NCI-H2196 (cell line): ENCODE measurements around the gene PRR5L.
A peak's percentile ranks its signal among the peaks of the same experiment; 100 is the strongest.
"Not testable (repeated sequence)": the region's sequence is repeated elsewhere in the genome, so short reads cannot be mapped to it uniquely, and the experiment has no call there.

Experiments used
- DNase-seq: peaks from one replicate; lab custom pipeline; 2025; ENCODE audit not compliant: unreplicated experiment; lab: John Stamatoyannopoulos, UW

Gene PRR5L

GRCh38 chr11:36317992-36318391 is 21.9 kb downstream of the PRR5L start:
- no peak for DNase-seq

GRCh38 chr11:36324956-36325355 is 28.9 kb downstream of the PRR5L start:
- not testable (repeated sequence) for DNase-seq

GRCh38 chr11:36325403-36325802 is 29.3 kb downstream of the PRR5L start:
- not testable (repeated sequence) for DNase-seq

- no peak for DNase-seq
Measured at GRCh38 chr11:36326524-36327419, 30.7 kb downstream of the PRR5L start.

- no peak for DNase-seq
Measured at GRCh38 chr11:36328966-36329673, 33.0 kb downstream of the PRR5L start.

- DNase-seq, result no peak
Measured at GRCh38 chr11:36330411-36330810, 34.3 kb downstream of the PRR5L start.

GRCh38 chr11:36333468-36333867 is 37.4 kb downstream of the PRR5L start:
- no peak for DNase-seq

- peak; percentile 34 for DNase-seq
Measured at GRCh38 chr11:36333897-36334296, 37.8 kb downstream of the PRR5L start.

GRCh38 chr11:36339888-36340287 is 43.8 kb downstream of the PRR5L start:
- DNase-seq, result no peak

GRCh38 chr11:36340897-36341296 is 44.8 kb downstream of the PRR5L start:
- DNase-seq, result no peak

- DNase-seq, result no peak
Measured at GRCh38 chr11:36341915-36342314, 45.8 kb downstream of the PRR5L start.

GRCh38 chr11:36342327-36342726 is 46.2 kb downstream of the PRR5L start:
- no peak for DNase-seq

- DNase-seq, result no peak
Measured at GRCh38 chr11:36343436-36343835, 47.3 kb downstream of the PRR5L start.

GRCh38 chr11:36345084-36345511 is 49.0 kb downstream of the PRR5L start:
- no peak for DNase-seq

- DNase-seq, result no peak
Measured at GRCh38 chr11:36345535-36346141, 49.5 kb downstream of the PRR5L start.

GRCh38 chr11:36346562-36347383 is 50.7 kb downstream of the PRR5L start:
- no peak for DNase-seq

GRCh38 chr11:36347384-36347906 is 51.4 kb downstream of the PRR5L start:
- DNase-seq, result no peak

GRCh38 chr11:36349351-36350136 is 53.5 kb downstream of the PRR5L start:
- no peak for DNase-seq

GRCh38 chr11:36350137-36350513 is 54.0 kb downstream of the PRR5L start:
- no peak for DNase-seq

GRCh38 chr11:36352922-36353321 is 56.8 kb downstream of the PRR5L start:
- DNase-seq, result no peak
